GM19372 (cell line): Measurements from ENCODE around the gene RUNX2.

Experiments used
- ATAC-seq: cut with Tn5 transposase; IDR thresholded peaks from one replicate; pipeline ENCODE4 v1.9.1; 2021; ENCODE audit warnings: mild to moderate bottlenecking, low read depth, moderate library complexity; ENCODE audit not compliant: unreplicated experiment

Gene RUNX2

GRCh38 chr6:45606831-45607400 is 278.8 kb downstream of the RUNX2 start:
- ATAC-seq: no peak

GRCh38 chr6:45607798-45608197 is 279.7 kb downstream of the RUNX2 start:
- ATAC-seq: no peak

- ATAC-seq: no peak
Measured at GRCh38 chr6:45608252-45608913, 280.3 kb downstream of the RUNX2 start.

- ATAC-seq: no peak
Measured at GRCh38 chr6:45609141-45609638, 281.1 kb downstream of the RUNX2 start.

- ATAC-seq: no peak
Measured at GRCh38 chr6:45610374-45610773, 282.2 kb downstream of the RUNX2 start.

GRCh38 chr6:45610832-45611231 is 282.7 kb downstream of the RUNX2 start:
- no peak for ATAC-seq

- ATAC-seq: no peak
Measured at GRCh38 chr6:45611491-45611890, 283.4 kb downstream of the RUNX2 start.

- no peak for ATAC-seq
Measured at GRCh38 chr6:45613656-45614055, 285.5 kb downstream of the RUNX2 start.

- no peak for ATAC-seq
Measured at GRCh38 chr6:45614488-45615285, 286.6 kb downstream of the RUNX2 start.

GRCh38 chr6:45616209-45616608 is 288.1 kb downstream of the RUNX2 start:
- no peak for ATAC-seq

GRCh38 chr6:45617441-45617840 is 289.3 kb downstream of the RUNX2 start:
- ATAC-seq: no peak

GRCh38 chr6:45618259-45618658 is 290.1 kb downstream of the RUNX2 start:
- no peak for ATAC-seq

GRCh38 chr6:45619211-45619760 is 291.2 kb downstream of the RUNX2 start:
- no peak for ATAC-seq

GRCh38 chr6:45619994-45620471 is 291.9 kb downstream of the RUNX2 start:
- ATAC-seq: no peak

GRCh38 chr6:45624228-45624627 is 296.1 kb downstream of the RUNX2 start:
- no peak for ATAC-seq

- ATAC-seq: no peak
Measured at GRCh38 chr6:45625191-45625664, 297.1 kb downstream of the RUNX2 start.

- no peak for ATAC-seq
Measured at GRCh38 chr6:45626087-45626891, 298.2 kb downstream of the RUNX2 start.

- no peak for ATAC-seq
Measured at GRCh38 chr6:45630314-45630713, 302.2 kb downstream of the RUNX2 start.

- no peak for ATAC-seq
Measured at GRCh38 chr6:45630801-45631200, 302.7 kb downstream of the RUNX2 start.

- ATAC-seq: no peak
Measured at GRCh38 chr6:45631396-45631795, 303.3 kb downstream of the RUNX2 start.
